Measurements from ENCODE around the gene ARHGAP40.
"Not testable (repeated sequence)": the region's sequence is repeated elsewhere in the genome, so short reads cannot be mapped to it uniquely, and the experiment has no call there.

ARHGAP40 gene

GRCh38 chr20:38589351-38589750 lies 12.3 kb upstream of the ARHGAP40 start:
- DNase-seq = no peak

GRCh38 chr20:38589967-38590675 lies 11.5 kb upstream of the ARHGAP40 start:
- DNase-seq = no peak

- DNase-seq = no peak
Observed at GRCh38 chr20:38590676-38591473, 10.7 kb upstream of the ARHGAP40 start.

- DNase-seq = no peak
Observed at GRCh38 chr20:38591474-38592410, 9.9 kb upstream of the ARHGAP40 start.

- DNase-seq = not testable (repeated sequence)
Observed at GRCh38 chr20:38592411-38592790, 9.2 kb upstream of the ARHGAP40 start.

- DNase-seq = not testable (repeated sequence)
Observed at GRCh38 chr20:38594281-38594680, 7.3 kb upstream of the ARHGAP40 start.

GRCh38 chr20:38595886-38596285 lies 5.7 kb upstream of the ARHGAP40 start:
- not testable (repeated sequence) for DNase-seq

GRCh38 chr20:38599410-38599882 lies 2.2 kb upstream of the ARHGAP40 start:
- no peak for DNase-seq

GRCh38 chr20:38600057-38600456 lies 1.6 kb upstream of the ARHGAP40 start:
- no peak for DNase-seq

- no peak for DNase-seq
Observed at GRCh38 chr20:38602185-38602581, 574 bp downstream of the ARHGAP40 start.

- DNase-seq = no peak
Observed at GRCh38 chr20:38603286-38603685, 1.7 kb downstream of the ARHGAP40 start.

GRCh38 chr20:38604873-38605303 lies 3.3 kb downstream of the ARHGAP40 start:
- DNase-seq = no peak

- DNase-seq = no peak
Observed at GRCh38 chr20:38607351-38607750, 5.7 kb downstream of the ARHGAP40 start.

- DNase-seq = no peak
Observed at GRCh38 chr20:38608188-38608587, 6.6 kb downstream of the ARHGAP40 start.

- DNase-seq = no peak
Observed at GRCh38 chr20:38609815-38610214, 8.2 kb downstream of the ARHGAP40 start.

- no peak for DNase-seq
Observed at GRCh38 chr20:38610521-38610920, 8.9 kb downstream of the ARHGAP40 start.

GRCh38 chr20:38612751-38613515 lies 11.3 kb downstream of the ARHGAP40 start:
- DNase-seq = no peak

GRCh38 chr20:38615283-38615682 lies 13.7 kb downstream of the ARHGAP40 start:
- DNase-seq = no peak

GRCh38 chr20:38616457-38616856 lies 14.8 kb downstream of the ARHGAP40 start:
- no peak for DNase-seq

- DNase-seq = no peak
Observed at GRCh38 chr20:38617011-38617829, 15.6 kb downstream of the ARHGAP40 start.

GRCh38 chr20:38617830-38618196 lies 16.2 kb downstream of the ARHGAP40 start:
- DNase-seq = no peak
